ENCODE data around the gene RNASE8.
"Not testable (repeated sequence)": the region's sequence is repeated elsewhere in the genome, so short reads cannot be mapped to it uniquely, and the experiment has no call there.

Gene RNASE8

DNA sequence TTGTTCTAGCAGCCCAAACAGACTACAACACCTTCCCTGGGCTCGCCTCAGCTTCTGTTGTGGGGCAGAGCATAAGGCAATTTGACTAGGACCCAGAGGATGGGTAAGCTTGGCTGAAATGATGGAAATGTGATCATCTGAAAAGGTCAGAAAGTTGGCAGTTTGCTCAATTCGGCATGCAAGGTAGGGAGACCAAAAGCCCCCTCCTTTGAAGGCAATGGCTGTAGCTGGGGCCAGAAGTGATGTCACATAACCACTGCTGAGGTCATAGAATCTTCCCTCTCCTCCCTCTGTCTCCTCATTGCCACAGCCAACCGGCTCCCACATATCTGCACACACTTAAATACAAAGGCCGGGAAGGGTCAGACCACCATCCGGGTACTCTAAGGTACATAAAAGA is 27.7 kb upstream of the RNASE8 start, which contains the start of gene TPPP2:
TSS of gene TPPP2 (plus strand) at position 301 of the 400 bp plus-strand sequence. CDS start 365 bp downstream, outside the sequence.
- DNase-seq (ENCODE audit: low read depth): no peak

GRCh38 chr14:21030531-21030930 is 27.1 kb upstream of the RNASE8 start:
- no peak for DNase-seq (ENCODE audit: low read depth)

GRCh38 chr14:21032326-21033132 is 25.1 kb upstream of the RNASE8 start:
- DNase-seq (ENCODE audit: low read depth): no peak

GRCh38 chr14:21033133-21033698 is 24.4 kb upstream of the RNASE8 start:
- DNase-seq (ENCODE audit: low read depth): no peak

DNA sequence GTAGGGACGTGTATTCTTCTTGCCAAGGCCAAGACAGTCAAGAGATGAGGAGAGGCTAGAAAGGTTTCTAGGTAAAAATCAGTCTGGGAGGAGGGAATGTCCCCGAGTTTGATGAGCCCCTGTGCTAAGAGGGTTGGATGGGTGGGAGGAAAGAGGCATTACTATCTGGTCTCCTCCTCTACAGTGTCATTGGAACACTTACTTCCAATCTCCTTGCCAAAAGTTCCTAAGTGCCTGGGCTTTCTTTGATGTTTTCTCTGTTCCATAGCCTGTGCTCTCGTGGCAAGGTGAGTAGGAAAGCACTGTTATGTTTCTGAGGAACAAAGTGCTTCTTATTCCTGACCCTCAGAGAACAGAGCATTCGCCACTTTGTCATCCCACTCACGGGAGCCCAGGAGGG is 22.9 kb upstream of the RNASE8 start, which contains the start of gene RNASE13:
TSS of gene RNASE13 (minus strand) at position 101 of the 400 bp plus-strand sequence. CDS start 519 bp downstream, outside the sequence.
- DNase-seq (ENCODE audit: low read depth): no peak

- DNase-seq (ENCODE audit: low read depth): no peak
Measured at GRCh38 chr14:21036751-21037150, 20.9 kb upstream of the RNASE8 start.

- DNase-seq (ENCODE audit: low read depth): no peak
Measured at GRCh38 chr14:21037156-21037555, 20.5 kb upstream of the RNASE8 start.

DNA sequence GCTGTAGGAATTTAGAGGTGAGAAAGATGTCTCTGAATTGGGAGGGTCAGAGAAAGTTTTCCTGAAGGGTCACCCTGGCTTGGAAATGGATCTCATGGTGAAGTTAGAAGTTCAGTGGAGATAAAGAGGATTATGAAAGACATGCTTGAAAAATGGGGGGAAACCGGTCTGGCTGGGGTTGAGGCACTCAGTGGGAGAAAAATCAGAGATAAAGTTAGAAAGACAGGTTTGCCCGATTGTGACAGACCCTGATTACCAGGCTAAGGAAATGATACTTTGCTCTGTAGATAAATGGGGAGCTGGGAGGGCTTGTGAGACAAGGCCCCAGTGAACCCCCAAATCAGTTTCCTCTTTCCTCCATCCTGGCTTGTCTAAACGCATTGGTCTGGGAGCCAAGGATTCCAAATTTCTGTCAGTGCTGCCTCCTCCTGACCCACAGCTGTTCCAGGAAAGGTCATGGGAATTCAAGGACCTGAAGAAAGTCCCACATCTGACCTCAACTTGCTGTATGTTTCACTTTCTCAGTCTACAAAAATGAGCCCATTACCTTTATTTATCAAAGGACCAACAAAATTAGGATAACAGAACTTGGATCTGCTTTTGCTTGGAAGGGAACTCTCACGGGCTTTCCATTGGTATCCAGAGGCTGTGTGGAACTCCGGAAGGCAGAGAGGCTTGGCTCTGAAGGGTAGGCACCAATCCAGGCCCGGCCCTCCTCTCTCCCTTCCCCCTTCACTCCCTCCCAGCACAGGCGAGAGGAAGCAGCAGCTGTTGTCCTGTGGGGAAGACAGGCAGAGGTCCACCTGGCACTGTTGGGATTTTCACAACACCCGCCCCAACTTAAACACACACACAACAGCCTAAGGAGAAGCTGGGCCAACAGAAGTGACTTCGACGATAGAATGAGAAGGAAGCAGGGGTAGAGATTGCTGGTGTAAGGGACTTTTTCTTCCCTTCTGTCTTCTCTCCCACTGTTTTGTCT is 18.9 kb upstream of the RNASE8 start:
- no peak for DNase-seq (ENCODE audit: low read depth)

- no peak for DNase-seq (ENCODE audit: low read depth)
Measured at GRCh38 chr14:21039585-21040369, 17.8 kb upstream of the RNASE8 start.

GRCh38 chr14:21040370-21040925 is 17.2 kb upstream of the RNASE8 start:
- no peak for DNase-seq (ENCODE audit: low read depth)

DNA sequence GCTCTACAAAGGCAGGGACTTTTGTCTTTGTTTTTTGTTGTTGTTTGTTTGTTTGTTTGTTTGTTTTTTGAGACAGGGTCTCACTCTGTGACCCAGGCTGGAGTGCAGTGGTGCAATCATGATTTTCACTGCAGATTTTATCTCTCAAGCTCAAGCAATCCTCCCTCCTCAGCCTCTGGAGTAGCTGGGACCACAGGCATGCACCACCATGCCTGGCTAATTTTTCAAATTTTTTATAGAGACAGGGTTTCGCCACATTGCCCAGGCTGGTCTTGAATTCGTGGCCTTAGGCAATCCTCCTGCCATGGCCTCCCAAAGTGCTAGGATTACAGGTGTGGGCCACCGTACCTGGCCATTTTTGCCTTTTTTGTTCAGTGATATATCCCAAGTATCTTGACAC is 16.7 kb upstream of the RNASE8 start:
- not testable (repeated sequence) for DNase-seq (ENCODE audit: low read depth)

DNA sequence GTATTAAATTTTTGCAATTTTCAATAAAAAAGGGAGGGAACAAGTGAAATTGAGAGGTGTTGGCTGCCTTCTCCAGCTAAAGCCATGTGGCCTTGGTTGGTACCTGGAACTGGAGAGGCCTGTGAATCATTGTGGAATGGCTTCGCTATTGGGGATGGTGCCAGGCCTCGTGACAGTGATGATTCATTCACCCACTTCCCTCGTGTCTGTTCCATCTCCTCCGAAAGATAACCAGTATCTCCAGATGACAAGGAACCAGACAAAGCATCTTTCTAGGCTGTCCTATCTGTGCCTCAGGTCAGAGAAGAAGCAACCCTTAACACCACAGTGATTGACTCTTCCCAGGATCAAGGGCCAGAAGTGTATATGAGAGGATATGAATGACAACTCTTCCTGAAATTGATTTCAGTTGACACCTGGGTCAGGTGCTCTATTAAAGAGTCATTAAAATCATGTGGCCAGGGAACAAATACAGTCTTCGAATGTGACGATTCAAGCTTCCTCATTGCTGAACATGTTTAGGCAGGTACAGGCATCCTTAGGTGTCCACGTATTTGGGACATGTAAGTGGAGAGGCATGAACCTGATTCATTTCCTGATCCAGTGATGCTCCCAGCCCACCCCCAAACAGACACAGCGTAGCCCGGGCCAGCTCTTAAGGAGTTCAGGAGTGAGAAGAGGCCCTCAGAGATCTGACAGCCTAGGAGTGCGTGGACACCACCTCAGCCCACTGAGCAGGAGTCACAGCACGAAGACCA is 15.8 kb upstream of the RNASE8 start, which contains the start of gene RNASE7:
TSS of gene RNASE7 (plus strand) at position 687 of the 758 bp plus-strand sequence. CDS start 631 bp downstream, outside the sequence.
- no peak for DNase-seq (ENCODE audit: low read depth)

GRCh38 chr14:21042918-21043317 is 14.7 kb upstream of the RNASE8 start:
- no peak for DNase-seq (ENCODE audit: low read depth)

GRCh38 chr14:21043387-21043973 is 14.1 kb upstream of the RNASE8 start:
- DNase-seq (ENCODE audit: low read depth): no peak

GRCh38 chr14:21043974-21044618 is 13.5 kb upstream of the RNASE8 start:
- no peak for DNase-seq (ENCODE audit: low read depth)

DNA sequence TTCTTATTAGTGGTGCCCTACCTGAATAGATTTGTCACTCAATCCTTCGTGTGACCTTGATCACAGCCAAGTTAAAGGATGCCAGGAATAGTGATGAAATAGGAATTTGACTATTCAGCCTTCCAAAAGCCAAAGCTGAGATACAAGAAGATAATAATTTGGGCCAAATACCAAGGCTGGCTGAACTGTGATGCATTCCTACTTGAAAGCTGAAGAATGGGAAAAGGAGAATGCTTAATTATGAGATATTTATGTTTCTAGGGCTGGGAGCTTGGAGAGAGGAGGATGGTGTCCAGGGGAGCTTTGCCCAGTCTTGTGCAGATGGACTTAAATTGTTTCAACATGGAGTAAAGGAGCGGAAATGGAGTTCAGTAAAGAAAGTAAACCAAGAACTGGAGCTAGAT is 10.2 kb upstream of the RNASE8 start:
- no peak for DNase-seq (ENCODE audit: low read depth)

DNA sequence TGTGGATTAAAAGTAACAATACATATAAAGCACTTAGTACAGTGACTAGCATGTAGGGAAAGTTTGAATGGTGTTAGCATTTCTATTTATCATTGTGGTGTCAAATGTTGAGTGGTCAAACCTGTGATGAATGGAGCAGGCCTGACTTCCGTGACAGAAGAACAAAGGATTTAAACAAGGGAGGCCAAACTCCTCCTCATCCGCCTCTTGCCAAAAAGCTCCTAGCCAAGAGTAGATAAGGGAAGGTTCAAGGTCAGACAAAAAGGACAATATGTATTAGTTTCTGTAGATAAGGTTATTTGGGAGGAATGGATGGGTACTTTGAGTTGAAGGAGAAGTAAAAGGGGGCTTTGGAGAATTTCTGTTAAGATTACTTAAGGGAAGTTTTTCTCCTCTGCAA is 9.0 kb upstream of the RNASE8 start:
- DNase-seq (ENCODE audit: low read depth): no peak

DNA sequence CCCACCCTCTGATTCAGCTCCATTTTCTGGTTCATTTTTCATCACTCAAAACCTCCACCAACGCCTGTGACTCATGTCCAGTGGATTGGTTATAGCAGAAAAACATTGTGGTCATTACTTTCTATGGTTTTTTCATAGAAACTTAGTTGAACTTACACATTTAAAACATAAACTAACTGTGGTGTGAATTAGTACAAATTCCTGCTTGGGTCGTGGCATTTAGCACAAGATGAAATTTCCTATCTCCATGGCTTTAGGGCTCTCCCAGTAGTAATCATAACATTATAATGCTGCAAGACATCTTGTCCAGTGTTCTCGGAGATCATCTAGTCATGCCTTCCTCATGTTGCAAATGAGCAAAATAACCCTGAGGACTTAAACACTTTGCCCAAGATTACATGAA is 8.3 kb upstream of the RNASE8 start:
- DNase-seq (ENCODE audit: low read depth): no peak

GRCh38 chr14:21050597-21050996 is 7.0 kb upstream of the RNASE8 start:
- DNase-seq (ENCODE audit: low read depth): no peak
